Adrenal gland (tissue), 5 donors: ENCODE data around the gene BABAM2.

Source experiments
- CTCF ChIP-seq, 6 experiments: fragments of 450-650 bp in 4 of 6; fragments of 200-600 bp in 2 of 6; sonication (generic) in 1 of 6; IDR thresholded peaks; 1 replicate in 5 of 6; 2 replicates in 1 of 6; pipeline versions ENCODE4 v1.5.1 to v1.8.0; 2016 to 2021; ENCODE audit warnings: antibody characterized with exemption in 6 of 6, mild to moderate bottlenecking in 2 of 6, moderate library complexity in 1 of 6
- POLR2A ChIP-seq, 2 donors: fragments of 450-650 bp; IDR thresholded peaks; one replicate each; pipeline ENCODE4 v1.6.1; 2017; ENCODE audit warnings: antibody characterized with exemption in 2 of 2, mild to moderate bottlenecking in 2 of 2, moderate library complexity in 1 of 2
- donor health status: DM: no; HTN: no; CAD: no.

GRCh38 chr2:28098501-28099225 lies 208.1 kb downstream of the BABAM2 start:
- TF ChIP-seq POLR2A (IDR thresholded peaks at IDR 0.05) (no peak), CTCF (IDR thresholded peaks at IDR 0.05) (no peak)
